NCI-H187 treated with DMSO at 0.1 percent for 48 hours (cell line): ENCODE measurements around the gene SUMF1.

Experiments
- DNase-seq: peaks from one replicate; lab custom pipeline; 2025; lab: John Stamatoyannopoulos, UW

The SUMF1 gene

GRCh38 chr3:4413467-4413866, 53.6 kb downstream of the SUMF1 start:
- no peak for DNase-seq

- DNase-seq: no peak
Measured at GRCh38 chr3:4411833-4412232, 55.2 kb downstream of the SUMF1 start.

- DNase-seq: no peak
Measured at GRCh38 chr3:4411236-4411635, 55.8 kb downstream of the SUMF1 start.

- no peak for DNase-seq
Measured at GRCh38 chr3:4410606-4411005, 56.5 kb downstream of the SUMF1 start.

- no peak for DNase-seq
Measured at GRCh38 chr3:4409971-4410573, 57.0 kb downstream of the SUMF1 start.

- DNase-seq: no peak
Measured at GRCh38 chr3:4409415-4409814, 57.7 kb downstream of the SUMF1 start.

- no peak for DNase-seq
Measured at GRCh38 chr3:4408958-4409357, 58.1 kb downstream of the SUMF1 start.

GRCh38 chr3:4407941-4408340, 59.1 kb downstream of the SUMF1 start:
- DNase-seq: no peak

GRCh38 chr3:4406746-4407568, 60.1 kb downstream of the SUMF1 start:
- DNase-seq: no peak

GRCh38 chr3:4404881-4405280, 62.2 kb downstream of the SUMF1 start:
- no peak for DNase-seq

- DNase-seq: no peak
Measured at GRCh38 chr3:4401441-4401840, 65.6 kb downstream of the SUMF1 start.

- no peak for DNase-seq
Measured at GRCh38 chr3:4399476-4399875, 67.6 kb downstream of the SUMF1 start.

- no peak for DNase-seq
Measured at GRCh38 chr3:4398941-4399245, 68.2 kb downstream of the SUMF1 start.

GRCh38 chr3:4398120-4398940, 68.7 kb downstream of the SUMF1 start:
- DNase-seq: no peak

GRCh38 chr3:4397466-4397865, 69.6 kb downstream of the SUMF1 start:
- DNase-seq: no peak

GRCh38 chr3:4396542-4396941, 70.5 kb downstream of the SUMF1 start:
- DNase-seq: no peak

GRCh38 chr3:4396006-4396405, 71.1 kb downstream of the SUMF1 start:
- DNase-seq: no peak

- DNase-seq: no peak
Measured at GRCh38 chr3:4395448-4395847, 71.6 kb downstream of the SUMF1 start.

- DNase-seq: no peak
Measured at GRCh38 chr3:4394567-4394966, 72.5 kb downstream of the SUMF1 start.

- DNase-seq: no peak
Measured at GRCh38 chr3:4394048-4394447, 73.0 kb downstream of the SUMF1 start.

GRCh38 chr3:4392992-4393391, 74.1 kb downstream of the SUMF1 start:
- DNase-seq: no peak

GRCh38 chr3:4387210-4388204, 79.6 kb downstream of the SUMF1 start:
- no peak for DNase-seq
